Stimulated activated CD8-positive, alpha-beta memory T cell treated with anti-CD3 and anti-CD28 coated beads, Interleukin-7, amount 100 ng/mL, for 4 hours (primary cell): ENCODE data around the gene INPP5A.
"Not testable (repeated sequence)": the region's sequence is repeated elsewhere in the genome, so short reads cannot be mapped to it uniquely, and the experiment has no call there.

Source experiments
- DNase-seq, 2 donors: peaks; one replicate each; pipeline ENCODE4 v3.0.0-alpha.2; 2020; ENCODE audit warnings: low read depth in 2 of 2

Gene INPP5A

DNA sequence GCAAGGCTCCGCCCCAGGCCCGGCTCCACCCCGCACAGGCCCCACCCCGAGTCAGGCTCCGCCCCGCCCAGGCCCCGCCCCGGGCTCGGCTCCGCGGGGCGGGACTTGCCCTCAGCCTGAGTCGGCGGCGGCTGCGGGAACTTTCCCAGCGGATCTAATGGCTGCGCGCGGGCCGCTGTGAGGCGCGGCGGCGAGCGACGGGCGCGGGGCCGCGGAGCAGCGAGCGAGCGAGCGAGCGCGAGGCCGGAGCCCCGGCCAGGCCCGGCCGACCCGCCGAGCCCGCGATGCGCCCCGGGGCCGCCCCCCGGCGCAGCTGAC is at the start of gene INPP5A:
TSS of gene INPP5A (plus strand) at position 104 of the 318 bp plus-strand sequence. CDS start 310 bp downstream, outside the sequence.
- DNase-seq = no peak

DNA sequence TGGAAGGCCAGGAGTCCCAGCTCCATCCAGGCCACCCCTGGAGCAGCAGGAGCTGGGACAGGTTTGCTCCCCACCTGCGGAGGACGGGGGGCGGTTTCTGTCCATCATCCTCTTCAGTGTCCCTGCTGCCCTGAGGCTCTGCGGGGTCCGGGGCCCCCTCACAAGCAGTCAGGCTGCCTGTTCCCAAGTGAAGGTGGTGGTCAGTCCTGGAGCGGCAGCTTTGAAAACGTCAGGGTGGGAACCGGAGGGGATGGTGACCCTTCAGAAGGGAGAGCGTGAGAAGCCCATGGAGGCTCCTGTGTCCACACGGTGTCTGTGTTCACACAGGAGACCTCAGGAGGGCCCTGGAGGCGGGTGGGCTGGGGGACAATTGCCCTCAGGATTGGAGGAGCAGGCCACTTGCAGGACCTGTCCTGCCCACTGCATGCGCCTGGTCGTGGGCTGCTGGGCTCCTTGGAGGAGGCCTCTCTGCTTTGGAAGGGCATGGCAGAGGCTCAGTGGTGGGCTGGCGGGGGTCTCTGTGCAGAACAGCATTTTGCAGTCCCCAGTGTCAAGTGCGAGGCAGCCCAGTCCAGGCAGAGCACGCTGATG is 49.3 kb upstream of the INPP5A start:
- DNase-seq = no peak

GRCh38 chr10:132489053-132489703 is 48.4 kb upstream of the INPP5A start:
- no peak for DNase-seq

DNA sequence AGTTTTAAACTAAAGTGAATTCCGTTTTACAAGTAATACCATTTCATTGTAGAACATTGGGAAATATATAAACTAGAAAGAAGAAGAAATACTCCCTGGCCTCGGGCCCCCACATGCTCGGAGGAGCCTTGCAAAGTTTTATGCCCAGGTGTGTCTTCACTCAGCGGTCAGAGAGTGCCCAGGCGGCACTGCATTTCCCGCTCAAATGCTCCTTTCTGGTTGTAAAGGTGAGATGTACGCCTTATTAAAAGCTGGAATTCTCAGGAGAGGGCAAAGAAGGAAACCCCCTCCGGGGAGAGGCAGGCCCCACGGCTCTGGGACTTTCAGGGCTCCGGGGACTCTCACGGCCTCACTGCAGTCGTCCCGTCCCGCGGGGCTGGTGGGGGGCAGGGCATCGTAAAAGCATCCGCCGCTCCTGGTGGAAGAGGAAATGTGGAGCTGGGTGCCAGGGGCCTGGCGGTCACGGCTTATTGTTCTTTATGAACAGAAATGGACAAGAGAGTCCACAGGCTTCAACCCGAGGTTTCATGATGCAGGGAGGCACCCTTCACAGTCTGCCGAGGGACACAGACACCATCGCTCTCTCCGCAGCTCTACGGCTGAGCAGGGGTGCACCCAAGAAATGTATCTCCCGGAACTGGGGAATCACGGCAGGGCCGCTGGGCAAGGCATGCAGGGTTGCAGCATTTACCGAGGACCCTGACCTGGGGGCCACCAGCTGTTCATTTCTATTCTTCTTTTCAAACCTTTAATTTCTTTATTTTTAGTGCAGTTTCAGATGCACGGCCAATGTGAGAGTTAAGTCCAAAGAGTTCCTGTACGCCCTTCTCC is 47.7 kb upstream of the INPP5A start:
- no peak for DNase-seq

DNA sequence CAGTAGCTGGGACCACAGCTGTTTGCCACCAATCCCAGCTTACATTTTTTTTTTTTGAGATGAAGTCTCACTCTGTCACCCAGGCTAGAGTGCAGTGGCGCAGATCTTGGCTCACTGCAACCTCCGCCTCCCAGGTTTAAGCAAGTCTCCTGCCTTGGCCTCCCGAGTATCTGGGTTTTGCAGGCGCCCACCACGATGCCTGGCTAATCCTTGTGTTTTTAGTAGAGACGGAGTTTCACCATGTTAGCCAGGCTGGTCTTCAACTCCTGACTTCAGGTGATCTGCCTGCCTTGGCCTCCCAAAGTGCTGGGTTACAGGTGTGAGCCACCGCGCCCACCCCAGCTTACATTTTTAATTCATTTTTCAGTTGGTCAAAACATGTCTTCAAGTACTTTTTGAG is 46.1 kb upstream of the INPP5A start:
- DNase-seq = not testable (repeated sequence)

DNA sequence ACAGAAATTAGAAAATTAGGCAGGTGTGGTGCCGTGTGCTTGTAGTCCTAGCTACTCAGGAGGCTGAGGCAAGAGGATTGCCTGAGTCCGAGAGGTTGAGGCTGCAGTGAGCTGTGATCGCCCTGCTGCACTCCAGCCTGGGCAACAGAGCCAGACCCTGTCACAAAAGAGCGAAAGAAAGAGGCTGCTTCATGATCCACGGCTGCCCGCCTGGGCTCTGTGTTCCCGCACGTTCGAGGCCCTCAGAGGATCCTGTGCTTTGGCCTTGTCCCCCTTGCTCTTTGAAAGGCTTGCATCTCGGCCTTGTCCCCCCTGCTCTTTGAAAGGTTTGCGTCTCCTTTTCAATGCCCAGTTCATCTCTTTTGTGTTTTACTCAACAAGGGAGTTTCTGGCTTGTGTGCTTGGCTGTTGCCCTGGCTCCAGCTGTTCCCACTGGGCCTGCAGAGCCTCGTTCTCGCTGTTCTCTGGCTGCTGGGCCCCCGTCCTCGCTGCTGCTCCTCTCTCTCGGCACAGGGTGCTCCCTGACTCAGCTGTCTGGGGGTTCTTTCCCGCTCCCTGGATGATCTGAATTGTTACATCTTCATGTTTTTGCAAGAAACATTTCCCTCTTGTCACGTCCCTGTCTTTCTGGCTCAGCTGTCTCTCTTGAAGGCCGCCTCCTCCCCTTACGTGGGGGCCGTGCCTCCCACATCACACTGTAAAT is 45.1 kb upstream of the INPP5A start:
- no peak for DNase-seq

DNA sequence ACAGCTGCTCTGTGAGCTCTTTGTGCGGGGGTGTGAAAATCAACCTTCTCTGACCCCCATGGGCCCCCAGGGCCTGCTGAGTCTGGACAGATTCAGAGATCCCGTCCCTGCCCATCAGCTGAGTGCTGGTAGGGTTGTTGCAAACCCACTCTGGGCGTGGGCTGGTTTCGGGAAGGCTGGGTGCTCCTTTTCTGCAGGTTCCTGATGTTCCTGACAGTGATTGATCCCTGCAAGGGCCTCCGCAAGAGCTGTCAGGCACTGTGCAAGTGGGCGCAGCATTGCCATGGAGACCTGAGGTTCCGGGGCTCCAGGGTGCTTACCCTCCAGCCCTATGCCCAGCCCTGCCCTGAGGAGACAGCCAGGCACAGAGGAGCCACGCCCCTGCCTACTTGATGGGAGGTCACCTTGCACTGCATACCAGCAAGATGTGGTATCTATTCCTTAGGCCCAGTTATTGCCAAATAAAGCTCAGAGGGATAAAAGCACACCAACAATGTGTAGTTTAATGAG is 44.3 kb upstream of the INPP5A start:
- DNase-seq = no peak

DNA sequence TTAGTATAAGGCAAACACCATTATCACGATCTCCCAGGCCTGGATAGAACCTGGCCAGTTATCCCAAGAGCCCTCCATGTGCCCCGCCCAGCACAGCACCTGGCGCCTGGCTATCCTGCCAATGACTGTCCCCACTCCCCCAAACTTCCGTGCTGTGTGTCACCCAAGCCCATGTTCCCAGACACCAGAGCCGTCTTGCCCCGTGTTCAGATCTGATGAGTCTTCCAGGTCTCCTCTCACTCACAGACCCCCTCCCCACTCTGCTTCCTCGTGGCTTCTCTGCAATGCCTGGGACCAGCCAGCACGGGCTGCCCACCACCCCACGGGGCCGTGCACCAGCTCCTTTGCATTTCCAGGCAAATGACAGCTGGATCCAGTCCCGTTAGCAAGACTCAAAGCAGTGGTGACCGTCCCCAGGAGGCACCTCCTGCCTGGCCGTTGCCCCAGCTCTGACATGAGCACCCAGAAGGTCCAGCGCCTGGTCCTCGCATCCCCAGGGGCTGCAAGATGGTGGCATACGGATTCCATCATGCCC is 43.8 kb upstream of the INPP5A start:
- no peak for DNase-seq

GRCh38 chr10:132494866-132495630 is 42.5 kb upstream of the INPP5A start:
- no peak for DNase-seq

- DNase-seq = no peak
Observed at GRCh38 chr10:132496360-132497062, 41.1 kb upstream of the INPP5A start.

GRCh38 chr10:132497063-132497680 is 40.4 kb upstream of the INPP5A start:
- no peak for DNase-seq

GRCh38 chr10:132497861-132498561 is 39.6 kb upstream of the INPP5A start:
- no peak for DNase-seq

GRCh38 chr10:132498562-132499366 is 38.8 kb upstream of the INPP5A start:
- no peak for DNase-seq

DNA sequence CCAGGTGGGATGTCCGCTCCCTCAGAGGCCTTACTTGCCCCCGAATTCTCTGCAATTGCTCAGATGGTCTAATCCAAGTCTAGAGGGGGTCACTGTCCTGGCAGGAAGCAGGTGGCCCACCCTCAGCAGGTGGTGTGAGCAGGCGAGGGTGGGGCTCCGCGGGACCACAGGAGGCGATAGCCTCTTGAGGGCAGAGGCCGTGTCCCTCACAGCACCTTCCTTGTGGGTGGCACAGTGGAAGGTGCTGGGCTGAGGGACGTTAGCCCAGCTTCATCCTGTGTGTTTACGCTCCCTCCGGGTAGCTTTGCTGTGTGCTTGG is 38.3 kb upstream of the INPP5A start:
- DNase-seq = no peak

GRCh38 chr10:132500781-132501415 is 36.7 kb upstream of the INPP5A start:
- no peak for DNase-seq

DNA sequence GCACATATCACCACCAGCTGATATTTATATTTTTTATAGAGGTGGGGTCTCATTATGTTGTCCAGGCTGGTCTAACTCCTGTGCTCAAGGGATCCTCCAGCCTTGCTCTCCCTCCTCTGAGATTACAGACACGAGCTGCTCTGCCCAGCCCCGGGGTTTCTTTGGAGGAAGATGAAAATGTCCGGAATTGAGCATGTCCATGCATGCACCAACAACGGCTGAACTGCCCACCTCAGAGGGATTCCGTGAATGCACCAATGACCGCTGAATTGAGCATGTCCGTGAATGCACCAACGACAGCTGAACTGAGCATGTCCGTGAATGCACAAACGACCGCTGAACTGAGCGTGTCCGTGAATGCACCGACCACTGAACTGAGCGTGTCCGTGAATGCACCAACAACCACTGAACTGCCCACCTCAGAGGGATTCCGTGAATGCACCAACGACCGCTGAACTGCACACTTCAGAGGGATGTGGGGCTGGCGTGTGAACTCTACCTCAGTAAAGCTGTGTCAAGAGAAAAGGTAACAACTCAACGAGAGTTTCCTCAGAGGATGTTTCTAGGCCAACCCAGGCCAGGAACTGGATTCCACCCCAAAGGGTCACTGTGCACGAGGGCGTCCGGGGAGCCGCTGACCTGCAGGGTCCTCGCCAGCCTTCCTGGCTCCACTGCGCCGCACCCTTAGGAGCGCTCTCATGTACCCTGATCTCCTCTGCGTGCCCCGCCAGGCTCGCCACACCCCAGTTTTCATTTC is 34.9 kb upstream of the INPP5A start:
- DNase-seq = no peak

DNA sequence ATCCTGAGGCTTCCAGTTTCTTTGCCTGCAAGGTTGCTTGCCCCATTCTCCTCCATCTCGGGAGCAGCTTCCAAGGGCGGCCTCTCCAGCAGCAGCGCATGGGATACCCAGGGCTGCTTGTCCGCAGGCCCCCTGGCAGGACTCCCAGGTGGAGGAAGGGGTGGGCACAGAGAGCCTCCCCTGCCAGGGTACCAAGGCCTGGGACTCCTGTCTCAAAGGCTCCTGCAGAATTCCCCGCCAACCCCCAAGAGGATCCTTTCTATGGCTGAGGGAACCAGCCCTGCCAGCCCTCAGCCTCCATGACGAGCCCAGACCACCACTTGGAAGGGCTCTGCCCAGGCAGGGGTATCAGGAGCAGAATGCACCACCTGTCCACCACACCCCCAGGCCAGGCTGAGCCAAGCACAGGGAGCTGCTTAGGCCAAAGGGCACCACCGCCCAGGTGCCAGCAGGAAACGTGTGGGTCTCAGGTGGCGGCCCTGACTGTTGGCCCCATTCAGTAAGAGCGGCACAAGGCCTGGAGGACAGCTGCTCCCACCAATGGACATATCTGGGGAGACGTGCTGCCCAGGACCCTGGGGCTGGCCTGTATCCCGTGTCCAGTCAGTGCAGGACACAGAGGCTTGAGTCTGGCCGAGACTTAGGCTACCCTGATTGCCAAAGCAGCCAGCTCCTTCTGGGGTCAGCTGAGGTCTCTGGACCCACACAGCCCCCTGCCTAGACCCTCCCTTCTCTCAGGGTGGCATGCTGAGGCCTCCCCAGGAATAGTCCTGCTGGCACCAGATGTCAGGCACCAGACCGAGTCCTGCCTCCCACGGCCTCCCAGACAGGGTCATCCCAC is 33.8 kb upstream of the INPP5A start:
- no peak for DNase-seq
